Measurements from ENCODE around the gene PRKN. TPM values are rescaled to one million over a fixed set of nuclear protein-coding genes. Genes with fewer than 3 reads are reported as not detected.

PRKN gene
- total RNA-seq, 1 donor = 6.1 TPM

GRCh38 chr6:162234631-162235030, 492.9 kb downstream of the PRKN start:
- Histone ChIP-seq H3K27me3 (ENCODE audit: insufficient read depth, low read length) (no peaks in the 10 kb centered on the region), H3K4me3 (ENCODE audit: low read length) (no peak overlapping the region), H3K9me3 (ENCODE audit: low read depth, low read length) (no peaks in the 10 kb centered on the region), H3K4me1 (ENCODE audit: insufficient read depth, low read length) (no peaks in the 10 kb centered on the region)

GRCh38 chr6:162230147-162230752, 497.3 kb downstream of the PRKN start:
- no peaks in the 10 kb centered on the region for H3K9me3 ChIP-seq (ENCODE audit: low read depth, low read length)
- no peaks in the 10 kb centered on the region for H3K27me3 ChIP-seq (ENCODE audit: insufficient read depth, low read length)
- no peaks in the 10 kb centered on the region for H3K4me1 ChIP-seq (ENCODE audit: insufficient read depth, low read length)
- H3K4me3 ChIP-seq (ENCODE audit: low read length) = no peak overlapping the region

GRCh38 chr6:162229093-162229492, 498.5 kb downstream of the PRKN start:
- Histone ChIP-seq H3K4me3 (ENCODE audit: low read length) (no peak overlapping the region), H3K4me1 (ENCODE audit: insufficient read depth, low read length) (no peaks in the 10 kb centered on the region), H3K27me3 (ENCODE audit: insufficient read depth, low read length) (no peaks in the 10 kb centered on the region), H3K9me3 (ENCODE audit: low read depth, low read length) (no peaks in the 10 kb centered on the region)

DNA sequence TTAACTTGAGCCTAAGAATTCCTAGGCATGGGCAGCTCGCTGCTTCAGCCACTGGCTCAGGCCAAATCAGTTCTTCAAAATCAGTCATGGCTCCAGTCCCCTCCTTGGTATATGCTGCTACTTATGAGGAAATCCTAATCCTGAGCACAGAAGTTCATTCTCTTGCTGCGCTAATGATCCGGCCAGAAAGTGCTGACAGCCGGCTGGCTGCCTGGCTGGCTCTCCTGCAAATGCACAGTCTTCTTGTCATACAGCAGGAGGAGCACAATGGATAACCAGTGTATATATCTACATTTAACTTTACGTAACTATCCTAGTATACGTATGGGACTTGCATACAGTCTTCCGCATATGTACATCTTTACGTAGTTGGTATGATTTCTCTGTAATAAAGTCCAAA, 500.8 kb downstream of the PRKN start:
- Histone ChIP-seq H3K4me3 (ENCODE audit: low read length) (no peak overlapping the region), H3K9me3 (ENCODE audit: low read depth, low read length) (no peaks in the 10 kb centered on the region), H3K4me1 (ENCODE audit: insufficient read depth, low read length) (no peaks in the 10 kb centered on the region), H3K27me3 (ENCODE audit: insufficient read depth, low read length) (no peaks in the 10 kb centered on the region)

DNA sequence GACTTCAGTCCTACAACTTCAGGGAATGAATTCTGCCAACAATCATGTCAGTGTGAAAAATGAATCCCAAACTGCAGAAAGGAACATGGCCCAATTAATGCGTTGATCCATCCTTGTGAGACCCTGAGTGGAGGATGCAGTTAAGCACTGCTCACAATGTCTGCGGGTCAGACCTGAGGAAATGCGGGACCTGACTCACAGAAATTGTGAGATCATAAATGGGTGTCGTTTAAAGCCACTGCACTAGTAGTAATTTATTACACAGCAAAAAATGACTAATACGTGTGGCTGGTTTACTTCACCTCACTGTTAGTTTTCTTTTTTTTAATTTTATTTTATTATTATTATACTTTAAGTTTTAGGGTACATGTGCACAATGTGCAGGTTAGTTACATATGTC, 505.0 kb downstream of the PRKN start:
- Histone ChIP-seq H3K27me3 (ENCODE audit: insufficient read depth, low read length) (no peaks in the 10 kb centered on the region), H3K4me3 (ENCODE audit: low read length) (no peak overlapping the region), H3K9me3 (ENCODE audit: low read depth, low read length) (no peaks in the 10 kb centered on the region), H3K4me1 (ENCODE audit: insufficient read depth, low read length) (no peaks in the 10 kb centered on the region)

DNA sequence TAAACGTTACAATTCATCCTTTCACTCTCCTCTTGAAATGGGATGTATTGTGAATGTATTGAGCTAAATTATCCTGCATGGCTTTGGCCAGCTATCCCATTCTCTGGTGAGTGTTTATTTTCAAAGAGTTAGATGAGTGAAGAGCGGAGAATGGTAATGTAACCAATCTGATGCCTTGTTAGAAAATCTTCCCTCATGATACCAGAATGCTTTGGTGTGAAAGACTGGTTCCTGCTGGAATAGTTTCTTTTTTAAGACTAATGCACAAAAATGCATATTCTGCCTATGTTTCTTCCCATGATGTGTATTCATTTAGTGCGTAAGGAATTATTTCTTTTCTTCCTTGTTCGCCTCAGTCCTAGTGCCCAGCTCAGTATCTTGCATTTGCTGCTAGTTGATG, 506.7 kb downstream of the PRKN start:
- no peaks in the 10 kb centered on the region for H3K4me1 ChIP-seq (ENCODE audit: insufficient read depth, low read length)
- no peak overlapping the region for H3K4me3 ChIP-seq (ENCODE audit: low read length)
- H3K9me3 ChIP-seq (ENCODE audit: low read depth, low read length) = no peaks in the 10 kb centered on the region
- no peaks in the 10 kb centered on the region for H3K27me3 ChIP-seq (ENCODE audit: insufficient read depth, low read length)

DNA sequence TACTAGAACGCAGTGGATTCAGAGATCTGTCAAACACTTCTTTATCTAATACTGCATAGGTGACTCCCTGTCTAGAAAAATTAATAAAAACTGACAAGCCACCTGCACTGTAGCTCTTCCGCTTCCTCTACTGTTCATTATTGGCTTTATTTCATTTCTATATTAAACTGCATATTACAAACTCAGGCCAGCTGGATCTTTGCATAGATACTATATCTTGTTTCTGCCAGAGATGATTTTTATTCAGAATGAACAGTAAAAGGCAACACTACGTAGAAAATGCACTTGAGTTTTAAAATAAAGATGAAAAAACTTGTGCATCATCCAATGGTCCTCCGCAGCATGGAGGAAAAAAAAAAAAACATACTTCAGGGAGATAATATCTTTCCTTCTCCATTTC, 508.3 kb downstream of the PRKN start:
- H3K4me3 ChIP-seq (ENCODE audit: low read length) = no peak overlapping the region
- H3K4me1 ChIP-seq (ENCODE audit: insufficient read depth, low read length) = no peaks in the 10 kb centered on the region
- no peaks in the 10 kb centered on the region for H3K27me3 ChIP-seq (ENCODE audit: insufficient read depth, low read length)
- H3K9me3 ChIP-seq (ENCODE audit: low read depth, low read length) = no peaks in the 10 kb centered on the region

DNA sequence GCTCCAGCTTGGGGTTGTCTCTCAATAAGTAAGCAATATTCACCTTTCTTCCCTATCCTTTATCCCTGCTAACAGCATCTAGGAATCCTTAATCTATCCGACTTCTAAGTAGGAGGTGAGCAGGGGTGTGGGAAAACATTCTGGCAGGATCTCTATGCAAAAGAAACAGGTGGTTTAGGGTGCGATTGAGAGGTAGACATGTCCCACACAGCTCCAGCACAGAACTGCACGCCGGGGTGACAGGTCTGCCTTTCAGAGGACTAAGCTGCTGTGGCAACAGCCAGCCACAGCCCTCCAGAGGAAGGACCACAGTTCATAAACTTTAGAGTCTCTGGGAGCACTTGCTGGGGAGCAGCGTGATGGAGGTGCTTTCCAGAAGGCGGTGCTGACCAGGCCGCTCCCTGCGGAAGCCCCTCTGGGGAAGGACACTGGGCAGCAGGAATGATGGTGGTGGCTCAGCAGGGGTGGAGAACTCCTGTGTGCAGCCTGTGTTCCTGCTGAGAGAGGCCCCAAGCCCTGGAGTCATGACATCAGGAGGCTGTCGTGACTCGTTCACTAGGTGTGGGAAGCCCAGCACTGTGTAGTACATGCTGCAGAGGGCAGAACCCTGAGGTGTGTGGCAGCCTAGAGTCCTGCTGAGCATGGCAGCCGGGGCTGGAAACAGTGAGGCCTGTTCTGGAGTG, 509.6 kb downstream of the PRKN start:
- Histone ChIP-seq H3K9me3 (ENCODE audit: low read depth, low read length) (no peaks in the 10 kb centered on the region), H3K27me3 (ENCODE audit: insufficient read depth, low read length) (no peaks in the 10 kb centered on the region), H3K4me3 (ENCODE audit: low read length) (no peak overlapping the region), H3K4me1 (ENCODE audit: insufficient read depth, low read length) (no peaks in the 10 kb centered on the region)

DNA sequence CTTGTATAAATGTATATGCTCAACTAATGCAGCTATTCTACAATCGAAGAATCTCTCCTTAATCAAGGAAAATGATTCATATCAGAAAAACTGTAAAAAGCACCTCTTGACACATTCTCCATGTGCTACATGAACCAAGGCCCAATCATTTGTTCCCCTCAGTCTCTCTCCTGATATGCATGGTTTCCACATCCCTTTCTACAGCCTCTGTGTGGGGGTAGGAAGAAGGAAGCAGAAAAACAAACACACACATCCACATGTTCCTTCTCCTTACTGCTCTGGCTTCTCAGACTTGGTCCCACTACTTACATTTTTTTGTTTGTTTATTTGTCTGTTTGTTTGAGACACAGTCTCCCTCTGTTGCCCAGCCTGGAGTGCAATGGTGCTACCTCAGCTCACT, 510.5 kb downstream of the PRKN start:
- Histone ChIP-seq H3K27me3 (ENCODE audit: insufficient read depth, low read length) (no peaks in the 10 kb centered on the region), H3K4me1 (ENCODE audit: insufficient read depth, low read length) (no peaks in the 10 kb centered on the region), H3K4me3 (ENCODE audit: low read length) (no peak overlapping the region), H3K9me3 (ENCODE audit: low read depth, low read length) (no peaks in the 10 kb centered on the region)

- Histone ChIP-seq H3K27me3 (ENCODE audit: insufficient read depth, low read length) (no peaks in the 10 kb centered on the region), H3K9me3 (ENCODE audit: low read depth, low read length) (no peaks in the 10 kb centered on the region), H3K4me1 (ENCODE audit: insufficient read depth, low read length) (no peaks in the 10 kb centered on the region), H3K4me3 (ENCODE audit: low read length) (no peak overlapping the region)
These were observed 515.8 kb downstream of the PRKN start for GRCh38 chr6:162211777-162212176.

DNA sequence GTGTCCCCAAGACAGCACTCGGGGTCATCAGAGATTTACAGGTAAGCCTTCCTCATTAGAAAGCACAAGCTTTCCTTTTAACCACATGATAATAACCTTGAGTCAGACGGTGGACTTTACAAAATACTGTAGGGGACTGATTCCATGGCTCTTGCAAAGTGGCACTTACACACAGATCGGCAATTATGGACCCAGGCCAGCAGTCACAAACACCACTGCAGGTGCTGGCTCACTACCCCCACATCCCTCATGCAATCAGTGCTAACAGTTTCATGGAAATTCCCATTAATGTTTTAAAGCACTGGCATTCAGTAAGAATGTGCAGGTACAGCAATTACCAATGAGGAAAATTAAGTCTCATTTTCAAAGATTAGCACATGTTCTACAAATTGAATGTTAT, 516.5 kb downstream of the PRKN start:
- H3K27me3 ChIP-seq (ENCODE audit: insufficient read depth, low read length) = no peaks in the 10 kb centered on the region
- no peak overlapping the region for H3K4me3 ChIP-seq (ENCODE audit: low read length)
- H3K4me1 ChIP-seq (ENCODE audit: insufficient read depth, low read length) = no peaks in the 10 kb centered on the region
- no peaks in the 10 kb centered on the region for H3K9me3 ChIP-seq (ENCODE audit: low read depth, low read length)

DNA sequence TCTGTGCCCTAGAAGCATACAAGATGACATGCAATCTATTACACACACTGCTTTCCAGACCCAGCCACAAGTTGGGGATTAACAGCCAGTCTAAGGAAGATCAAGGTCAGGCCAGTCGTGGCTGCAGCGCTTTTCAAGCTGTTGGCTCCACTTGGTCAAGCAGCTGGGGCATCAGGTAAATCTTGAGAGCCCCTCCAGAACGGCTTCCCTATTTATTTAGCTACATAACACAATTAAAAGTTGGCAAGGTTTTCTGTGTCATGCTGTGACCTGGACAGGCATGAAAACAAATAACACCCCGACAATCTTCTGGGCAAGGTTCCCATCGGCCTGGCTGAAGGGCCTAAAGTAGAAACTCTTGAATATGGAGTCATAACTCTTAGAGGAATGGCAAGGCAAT, 524.3 kb downstream of the PRKN start:
- Histone ChIP-seq H3K9me3 (ENCODE audit: low read depth, low read length) (no peaks in the 10 kb centered on the region), H3K27me3 (ENCODE audit: insufficient read depth, low read length) (no peaks in the 10 kb centered on the region), H3K4me3 (ENCODE audit: low read length) (no peak overlapping the region), H3K4me1 (ENCODE audit: insufficient read depth, low read length) (no peaks in the 10 kb centered on the region)

DNA sequence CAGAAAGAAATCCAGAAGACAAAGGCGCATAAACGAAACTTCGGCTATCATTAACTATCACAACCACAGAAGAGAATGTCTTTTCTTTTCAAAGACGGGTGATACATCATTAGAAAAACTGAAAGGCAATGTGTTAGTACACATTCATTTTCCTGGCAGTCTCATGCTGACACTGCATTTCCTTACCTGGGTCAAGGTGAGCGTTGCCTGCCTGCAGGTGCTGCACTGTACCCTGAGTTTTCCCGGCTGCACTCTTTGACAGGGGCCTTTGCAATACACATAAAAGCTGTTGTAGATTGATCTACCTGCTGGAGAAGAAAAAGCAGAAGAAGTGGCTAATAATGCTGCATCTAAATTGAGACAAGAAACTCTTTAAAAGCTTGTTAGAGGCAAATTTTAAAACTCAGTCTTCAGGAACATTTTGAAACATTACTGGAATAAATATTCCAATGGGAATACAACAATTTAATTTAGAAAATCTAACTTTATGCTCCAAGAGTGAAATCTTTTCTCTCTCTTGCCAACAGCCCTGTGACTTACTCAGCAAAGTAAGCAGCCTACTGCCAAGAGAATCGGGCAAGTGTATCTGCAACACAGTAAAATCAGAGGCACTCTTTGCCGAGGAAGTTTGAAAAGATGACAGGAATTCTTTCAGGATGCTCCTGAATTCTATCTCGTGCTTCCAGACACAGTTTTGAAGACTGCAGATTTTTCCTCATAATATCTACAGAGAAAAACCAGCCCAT, 526.4 kb downstream of the PRKN start:
- H3K9me3 ChIP-seq (ENCODE audit: low read depth, low read length) = no peaks in the 10 kb centered on the region
- no peak overlapping the region for H3K4me3 ChIP-seq (ENCODE audit: low read length)
- no peaks in the 10 kb centered on the region for H3K4me1 ChIP-seq (ENCODE audit: insufficient read depth, low read length)
- H3K27me3 ChIP-seq (ENCODE audit: insufficient read depth, low read length) = no peaks in the 10 kb centered on the region

GRCh38 chr6:162200041-162200440, 527.5 kb downstream of the PRKN start:
- H3K27me3 ChIP-seq (ENCODE audit: insufficient read depth, low read length) = no peaks in the 10 kb centered on the region
- H3K4me1 ChIP-seq (ENCODE audit: insufficient read depth, low read length) = no peaks in the 10 kb centered on the region
- no peak overlapping the region for H3K4me3 ChIP-seq (ENCODE audit: low read length)
- no peaks in the 10 kb centered on the region for H3K9me3 ChIP-seq (ENCODE audit: low read depth, low read length)

DNA sequence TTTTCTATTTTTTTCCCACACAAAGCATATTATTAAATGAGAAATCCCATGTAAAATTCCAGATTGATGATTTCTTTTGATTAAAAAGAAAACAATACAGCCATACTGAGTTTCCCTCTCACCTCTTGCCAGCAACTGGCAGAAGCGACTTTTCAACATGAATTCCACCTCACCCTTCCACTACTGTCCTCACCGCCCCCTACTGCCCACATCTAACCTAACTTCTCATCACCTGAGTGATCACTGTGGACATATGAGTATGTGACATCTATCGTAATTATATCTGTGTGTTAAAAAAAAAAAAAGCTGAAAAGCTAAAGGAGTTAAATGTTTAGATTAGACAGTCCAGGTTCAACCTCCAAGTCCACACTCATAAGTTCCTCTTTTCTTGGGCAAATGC, 528.6 kb downstream of the PRKN start:
- H3K4me3 ChIP-seq (ENCODE audit: low read length) = no peak overlapping the region
- no peaks in the 10 kb centered on the region for H3K9me3 ChIP-seq (ENCODE audit: low read depth, low read length)
- H3K27me3 ChIP-seq (ENCODE audit: insufficient read depth, low read length) = no peaks in the 10 kb centered on the region
- no peaks in the 10 kb centered on the region for H3K4me1 ChIP-seq (ENCODE audit: insufficient read depth, low read length)

GRCh38 chr6:162198076-162198475, 529.5 kb downstream of the PRKN start:
- Histone ChIP-seq H3K9me3 (ENCODE audit: low read depth, low read length) (no peaks in the 10 kb centered on the region), H3K4me1 (ENCODE audit: insufficient read depth, low read length) (no peaks in the 10 kb centered on the region), H3K4me3 (ENCODE audit: low read length) (no peak overlapping the region), H3K27me3 (ENCODE audit: insufficient read depth, low read length) (no peaks in the 10 kb centered on the region)
